Heart left ventricle (tissue), 13 donors: ENCODE results near the gene GPLD1.

Experiments
- POLR2A ChIP-seq, 2 donors: fragments of 450-650 bp; IDR thresholded peaks; one replicate each; pipeline ENCODE4 v1.6.1; 2017; ENCODE audit warnings: antibody characterized with exemption in 2 of 2, mild to moderate bottlenecking in 2 of 2, moderate library complexity in 2 of 2
- TF ChIP-seq, protein P1 (sequence below), 12 donors: fragments of 200-600 bp; sonication (generic) in 4 of 12; IDR thresholded peaks; one replicate each; pipeline versions ENCODE4 v1.5.0 to v1.8.0; 2018 to 2022; ENCODE audit warnings: antibody characterized with exemption in 12 of 12, mild to moderate bottlenecking in 5 of 12
- donor health status: ischemic (EF 13 %, LVEDD 7.1; RV severe dilation, severe dysfunction).
- donor health status: DM: no; HTN: yes; CAD: no.
- donor health status: DM: no; HTN: no; CAD: no.
- donor health status: ischemic (EF 25% LVEDD 6.9; RV normal size, moderate dysfunction).
- donor health status: ischemic (EF 25% LVEDD 5.7; RV mildly dilated, moderate dysfunction).
- donor health status: ischemic (EF 35%, LVEDD 5.7; RV mildly dilated, moderate dysfunction).
- donor health status: nonischemic (EF 11% LVEDD 7.7; RV severe dilation, severe dysfunction).
- donor health status: DM: yes; HTN: yes; CAD: no.
- donor health status: PGD.
- donor health status: ischemic (EF 29% LVEDD 5.4; RV normal size, mild dysfunction).
- donor health status: nonischemic (EF 23%, LVEDD 6.1; RV moderate dilation, normal function).

DNA sequence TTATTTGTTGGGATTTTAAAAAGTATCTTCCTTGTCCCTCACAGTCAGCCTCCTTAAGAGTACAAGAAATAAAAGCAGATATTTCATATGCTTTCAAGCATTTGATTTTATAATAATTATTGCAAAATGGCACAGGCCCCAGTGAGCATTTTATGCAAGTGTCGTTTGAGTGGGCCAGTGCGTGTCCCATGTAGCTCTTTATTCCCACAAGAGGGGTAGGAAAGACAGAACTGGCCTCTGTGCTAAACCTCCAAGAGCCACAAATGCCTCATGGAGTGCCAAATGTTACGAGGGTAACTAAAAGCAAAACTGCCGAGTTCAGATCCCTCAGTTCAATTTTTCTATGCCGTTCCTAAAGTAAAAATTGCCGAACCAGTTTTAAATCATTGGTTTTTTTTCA lies 12.7 kb downstream of the GPLD1 start:
- TF ChIP-seq, protein P1, sequence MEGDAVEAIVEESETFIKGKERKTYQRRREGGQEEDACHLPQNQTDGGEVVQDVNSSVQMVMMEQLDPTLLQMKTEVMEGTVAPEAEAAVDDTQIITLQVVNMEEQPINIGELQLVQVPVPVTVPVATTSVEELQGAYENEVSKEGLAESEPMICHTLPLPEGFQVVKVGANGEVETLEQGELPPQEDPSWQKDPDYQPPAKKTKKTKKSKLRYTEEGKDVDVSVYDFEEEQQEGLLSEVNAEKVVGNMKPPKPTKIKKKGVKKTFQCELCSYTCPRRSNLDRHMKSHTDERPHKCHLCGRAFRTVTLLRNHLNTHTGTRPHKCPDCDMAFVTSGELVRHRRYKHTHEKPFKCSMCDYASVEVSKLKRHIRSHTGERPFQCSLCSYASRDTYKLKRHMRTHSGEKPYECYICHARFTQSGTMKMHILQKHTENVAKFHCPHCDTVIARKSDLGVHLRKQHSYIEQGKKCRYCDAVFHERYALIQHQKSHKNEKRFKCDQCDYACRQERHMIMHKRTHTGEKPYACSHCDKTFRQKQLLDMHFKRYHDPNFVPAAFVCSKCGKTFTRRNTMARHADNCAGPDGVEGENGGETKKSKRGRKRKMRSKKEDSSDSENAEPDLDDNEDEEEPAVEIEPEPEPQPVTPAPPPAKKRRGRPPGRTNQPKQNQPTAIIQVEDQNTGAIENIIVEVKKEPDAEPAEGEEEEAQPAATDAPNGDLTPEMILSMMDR (IDR thresholded peaks at IDR 0.05): no peak
- TF ChIP-seq POLR2A (IDR thresholded peaks at IDR 0.05): no peak
